ENCODE results near the gene IDH2.
"Not testable (repeated sequence)": the region's sequence is repeated elsewhere in the genome, so short reads cannot be mapped to it uniquely, and the experiment has no call there.

Gene IDH2

GRCh38 chr15:90083419-90083818 lies 18.8 kb downstream of the IDH2 start:
- no peak for DNase-seq

DNA sequence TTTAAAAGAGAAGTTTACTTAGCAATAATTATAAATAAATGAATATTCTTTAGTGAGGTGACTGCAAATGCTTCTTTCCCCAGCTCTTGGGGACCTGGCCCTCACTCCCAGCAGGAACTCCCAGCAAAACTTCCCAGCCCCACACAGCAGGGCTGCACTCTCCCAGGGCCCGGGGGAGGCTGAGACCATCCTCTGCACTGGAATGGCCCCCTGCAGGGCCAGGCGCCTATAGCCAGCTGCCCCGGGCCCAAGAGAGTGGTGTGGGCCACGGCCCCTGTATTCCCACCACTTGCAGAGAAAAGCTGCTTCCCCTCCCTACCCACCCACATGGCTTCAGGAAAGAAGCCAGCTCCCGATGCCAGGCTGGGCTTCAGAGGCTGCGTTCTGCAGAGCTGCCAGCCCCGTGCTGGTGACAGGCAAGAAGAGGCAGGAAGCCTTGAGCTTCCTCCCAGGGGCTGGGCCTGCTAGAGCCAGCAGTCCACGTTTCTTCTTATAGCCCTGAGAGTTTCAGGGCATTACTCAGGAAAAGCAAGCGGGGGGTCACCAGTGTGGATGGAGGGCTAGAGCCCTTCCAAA lies 20.0 kb downstream of the IDH2 start:
- no peak for DNase-seq

- DNase-seq, result no peak
These were observed 21.4 kb downstream of the IDH2 start for GRCh38 chr15:90080818-90081393.

DNA sequence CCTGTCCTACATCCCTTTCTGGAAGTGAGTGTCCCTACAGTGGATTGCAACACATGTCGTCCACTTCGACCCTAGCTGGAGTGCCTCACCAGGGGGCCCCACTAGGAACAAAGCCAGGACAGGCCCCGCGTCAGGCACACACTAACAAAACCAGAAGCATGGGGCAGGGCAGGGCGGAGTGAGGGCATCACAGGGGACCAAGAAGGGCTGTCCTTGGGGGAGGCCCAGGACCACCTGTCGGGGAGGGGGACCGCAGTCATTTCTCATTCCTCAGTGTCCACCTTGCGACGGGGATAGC lies 21.9 kb downstream of the IDH2 start:
- DNase-seq, result no peak

DNA sequence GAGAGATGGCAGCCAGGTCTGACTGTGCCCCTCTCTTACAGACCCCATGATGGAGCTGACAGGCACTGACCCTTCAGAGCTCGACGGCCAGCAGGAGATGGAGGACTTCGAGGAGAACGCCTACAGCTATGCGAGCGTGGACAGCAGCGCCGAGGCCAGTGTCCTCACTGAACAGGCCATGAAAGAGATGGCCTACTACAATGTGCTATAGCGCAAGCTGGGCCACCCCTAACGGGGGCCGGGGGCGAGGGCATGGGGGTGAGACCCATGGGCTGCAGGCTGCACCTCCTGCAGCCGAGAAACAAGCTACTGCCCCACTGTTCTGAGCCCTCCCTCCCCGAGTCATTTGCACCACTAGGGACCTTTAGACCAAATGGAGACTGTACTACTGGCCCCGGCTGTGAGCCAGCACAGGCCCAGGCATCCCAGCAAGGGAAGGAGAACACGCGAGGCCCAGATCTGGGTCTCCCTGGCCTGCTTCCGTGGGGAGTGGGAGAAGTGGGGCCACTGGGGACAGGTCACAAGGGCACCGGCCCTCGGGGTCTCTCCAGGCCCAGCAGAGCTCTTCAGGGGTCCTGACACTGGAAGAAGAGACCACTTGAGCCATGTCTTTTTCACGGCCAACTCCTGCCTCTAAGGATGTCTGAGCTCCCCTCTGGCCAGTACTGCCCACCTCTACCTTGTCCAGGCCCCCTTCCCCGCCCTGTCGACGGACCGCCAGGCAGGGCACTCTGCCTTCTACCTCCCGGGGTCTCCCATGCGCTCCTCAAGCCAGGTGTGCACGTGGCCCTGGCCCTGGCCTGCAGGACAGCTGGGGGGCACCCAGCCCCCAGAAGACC lies 22.4 kb downstream of the IDH2 start:
- no peak for DNase-seq

GRCh38 chr15:90078965-90079364 lies 23.3 kb downstream of the IDH2 start:
- DNase-seq, result no peak

DNA sequence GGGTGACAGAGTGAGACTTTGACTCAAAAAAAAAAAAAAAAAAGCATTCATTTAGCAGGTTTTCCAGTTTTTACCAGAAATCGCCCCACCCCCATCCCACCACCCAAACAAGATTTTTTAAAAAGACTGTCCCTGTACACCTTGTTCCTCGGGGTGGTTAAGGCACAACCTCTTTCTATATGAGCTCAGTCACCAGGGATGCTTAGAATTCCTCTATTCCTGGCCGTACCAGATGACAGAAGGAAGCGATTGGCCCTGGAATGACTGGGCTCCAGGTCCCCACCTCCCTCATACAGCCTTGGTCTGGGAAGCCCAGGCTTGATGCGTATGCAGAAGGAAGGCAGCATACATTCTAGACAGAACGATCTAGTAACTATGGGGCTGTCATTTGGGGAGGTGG lies 25.6 kb downstream of the IDH2 start:
- no peak for DNase-seq

- no peak for DNase-seq
These were observed 26.6 kb downstream of the IDH2 start for GRCh38 chr15:90075420-90076289.

DNA sequence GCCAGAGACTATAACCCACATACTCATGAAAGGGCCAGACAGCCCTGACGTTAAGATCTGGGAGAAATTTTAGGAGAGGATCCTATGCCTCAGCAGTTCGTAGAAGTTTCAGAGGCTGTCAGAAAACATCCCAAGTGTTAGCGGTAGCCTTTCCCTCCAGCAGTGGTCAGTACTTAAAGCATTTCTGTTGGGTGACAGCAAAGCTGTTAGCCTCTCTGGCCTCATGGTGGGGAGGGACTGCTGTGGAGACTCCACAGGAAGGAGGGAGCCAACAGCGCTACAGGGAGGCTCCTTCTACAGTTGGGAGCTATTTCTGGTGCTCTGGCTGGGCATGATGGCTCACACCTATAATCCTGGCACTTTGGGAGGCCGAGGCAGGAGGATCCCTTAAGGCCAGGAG lies 27.4 kb downstream of the IDH2 start:
- DNase-seq, result no peak

DNA sequence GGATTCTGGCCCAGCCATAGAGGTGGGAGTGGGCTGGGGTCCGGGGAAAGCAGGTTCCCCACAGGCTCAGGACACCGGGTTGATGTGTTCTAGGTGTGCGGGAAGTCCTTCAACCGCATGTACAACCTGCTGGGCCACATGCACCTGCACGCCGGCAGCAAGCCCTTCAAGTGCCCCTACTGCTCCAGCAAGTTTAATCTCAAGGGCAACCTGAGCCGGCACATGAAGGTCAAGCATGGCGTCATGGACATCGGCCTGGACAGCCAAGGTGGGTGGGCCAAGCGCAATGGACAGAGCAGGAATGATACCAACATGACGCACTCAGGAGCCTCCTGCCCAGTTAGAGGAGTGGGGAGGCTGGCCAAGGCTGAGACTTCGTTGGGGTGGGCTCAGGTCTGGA lies 28.2 kb downstream of the IDH2 start:
- DNase-seq, result no peak

DNA sequence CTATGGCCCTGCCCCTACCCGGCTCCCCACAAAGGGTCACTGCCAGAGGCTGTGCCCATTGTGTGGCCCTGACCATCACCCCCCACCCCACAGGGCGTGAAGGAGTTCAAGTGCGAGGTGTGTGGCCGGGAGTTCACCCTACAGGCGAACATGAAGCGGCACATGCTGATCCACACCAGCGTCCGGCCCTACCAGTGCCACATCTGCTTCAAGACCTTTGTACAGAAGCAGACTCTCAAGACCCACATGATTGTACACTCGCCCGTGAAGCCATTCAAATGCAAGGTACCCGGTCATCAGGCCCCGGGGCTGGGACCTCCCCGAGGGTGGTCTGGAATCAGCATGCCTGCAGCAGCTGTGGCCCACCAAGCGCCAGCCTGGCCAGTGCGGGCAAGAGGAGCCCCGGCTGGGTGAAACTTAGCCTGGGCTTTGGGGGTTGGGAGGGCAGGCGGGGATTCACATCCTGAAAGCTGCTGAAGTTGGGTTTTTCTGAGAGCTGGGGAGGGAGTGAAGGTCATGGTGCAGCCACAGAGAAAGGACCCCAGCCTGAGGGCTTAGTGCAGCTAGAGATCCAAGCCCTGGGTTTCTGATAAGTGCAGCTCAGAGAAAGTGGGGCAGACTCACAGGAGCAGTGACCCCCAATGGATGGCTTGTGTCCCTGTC lies 29.2 kb downstream of the IDH2 start:
- DNase-seq, result no peak

- DNase-seq, result peak; percentile 55
These were observed 31.0 kb downstream of the IDH2 start for GRCh38 chr15:90071220-90071807.

- not testable (repeated sequence) for DNase-seq
These were observed 31.6 kb downstream of the IDH2 start for GRCh38 chr15:90070623-90071022.

GRCh38 chr15:90067953-90068606 lies 34.2 kb downstream of the IDH2 start:
- no peak for DNase-seq

DNA sequence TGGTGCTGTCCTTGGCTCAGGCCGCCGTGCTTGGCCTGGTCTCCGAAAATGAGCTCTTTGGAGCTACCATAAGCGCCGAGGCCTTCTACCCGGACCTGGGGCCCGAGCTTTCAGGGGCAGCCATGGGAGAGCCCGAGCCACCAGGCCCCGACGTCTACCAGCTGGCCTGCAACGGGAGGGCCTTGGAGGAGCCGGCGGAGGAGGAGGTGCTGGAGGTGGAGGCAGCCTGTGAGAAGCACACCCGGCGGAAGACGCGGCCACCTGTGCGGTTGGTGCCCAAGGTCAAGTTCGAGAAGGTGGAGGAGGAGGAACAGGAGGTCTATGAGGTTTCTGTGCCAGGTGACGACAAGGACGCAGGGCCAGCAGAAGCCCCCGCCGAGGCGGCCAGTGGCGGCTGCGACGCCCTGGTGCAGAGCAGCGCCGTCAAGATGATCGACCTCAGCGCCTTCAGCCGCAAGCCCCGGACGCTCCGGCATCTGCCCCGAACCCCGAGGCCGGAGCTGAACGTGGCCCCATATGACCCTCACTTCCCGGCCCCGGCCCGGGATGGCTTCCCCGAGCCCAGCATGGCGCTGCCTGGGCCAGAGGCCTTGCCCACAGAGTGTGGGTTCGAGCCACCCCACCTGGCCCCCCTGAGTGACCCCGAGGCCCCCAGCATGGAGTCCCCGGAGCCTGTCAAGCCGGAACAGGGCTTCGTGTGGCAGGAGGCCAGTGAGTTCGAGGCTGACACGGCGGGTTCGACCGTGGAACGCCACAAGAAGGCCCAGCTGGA lies 34.9 kb downstream of the IDH2 start:
- no peak for DNase-seq

GRCh38 chr15:90065682-90066049 lies 36.6 kb downstream of the IDH2 start:
- no peak for DNase-seq

DNA sequence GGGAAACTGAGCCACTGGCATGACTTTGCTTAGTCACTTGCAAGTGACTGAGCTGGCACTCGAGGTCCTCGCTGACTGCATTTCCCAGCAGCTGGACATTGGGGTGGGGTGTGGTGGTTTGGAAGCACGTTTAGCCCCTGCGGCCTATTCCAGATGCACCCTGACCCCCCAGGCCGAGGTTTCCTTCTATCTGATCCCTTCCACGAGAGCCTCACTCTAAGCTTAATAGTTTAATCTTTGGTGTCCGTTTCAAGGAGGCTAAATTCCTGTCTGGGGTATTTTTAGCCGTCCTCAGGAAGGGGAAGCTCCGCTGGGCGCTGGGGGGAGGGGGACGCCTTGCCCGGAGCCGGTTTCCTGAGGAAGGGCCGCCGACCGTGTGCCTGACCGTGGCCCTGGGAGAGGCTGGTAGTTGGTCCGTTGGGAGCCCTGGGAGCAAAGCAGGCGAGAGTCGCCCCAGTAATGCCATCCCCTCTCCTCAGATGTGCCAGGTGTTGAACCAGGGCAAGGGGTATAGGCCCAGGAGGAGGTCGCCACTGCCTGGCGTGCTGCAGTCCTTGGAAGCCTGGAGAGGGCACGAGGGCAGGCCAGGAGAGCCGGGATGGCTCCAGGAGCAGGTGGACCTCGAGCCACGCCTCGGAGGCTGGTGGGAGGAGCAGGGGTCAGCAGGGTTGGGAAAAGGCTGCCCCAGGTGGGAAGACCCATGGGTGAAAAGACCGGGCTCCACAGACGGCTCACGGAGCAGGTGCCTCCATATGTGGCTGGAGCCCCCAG lies 37.2 kb downstream of the IDH2 start:
- no peak for DNase-seq

- DNase-seq, result no peak
These were observed 38.5 kb downstream of the IDH2 start for GRCh38 chr15:90063770-90064247.

DNA sequence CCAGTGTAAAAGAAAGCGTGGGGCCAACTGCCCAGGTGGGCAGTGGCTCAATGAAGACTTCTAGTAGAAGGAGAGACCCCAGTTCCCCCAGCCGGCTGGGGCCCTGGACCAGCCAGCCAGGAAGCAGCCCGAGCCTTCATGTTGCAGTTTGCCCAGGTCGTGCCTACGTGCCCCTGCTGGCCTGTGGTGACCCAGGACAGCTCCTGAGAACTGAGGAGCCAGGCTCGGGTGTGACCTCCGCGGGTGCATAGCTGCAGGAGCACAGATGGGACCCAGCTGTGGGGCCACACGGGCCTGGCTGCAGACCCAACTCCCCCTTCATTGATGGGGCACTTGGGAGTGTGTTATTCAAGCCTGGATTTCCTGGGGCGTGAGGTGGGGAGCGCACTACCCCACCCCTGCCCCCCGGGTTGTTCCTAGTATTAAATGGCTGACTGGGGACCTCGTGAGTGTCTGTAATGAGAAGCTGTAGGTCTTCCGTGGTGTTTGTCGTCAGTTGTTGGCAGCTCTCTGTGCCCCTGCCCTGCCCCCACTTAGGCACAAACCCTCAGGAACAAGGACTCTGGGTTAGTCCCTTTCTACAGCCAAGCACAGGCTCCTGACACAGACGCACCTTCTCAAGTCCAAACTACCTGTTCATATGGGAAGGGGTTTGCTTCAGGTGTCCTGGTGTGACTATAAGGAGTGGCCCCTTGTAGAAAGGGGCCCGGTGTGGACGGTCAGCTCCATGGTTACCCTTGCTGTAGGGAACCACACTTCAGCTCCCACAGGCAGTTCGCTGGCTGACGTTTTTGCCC lies 39.1 kb downstream of the IDH2 start:
- no peak for DNase-seq

Data from NCI-H226 (cell line).